NB4 (cell line): ENCODE measurements around the gene TRAPPC3L.

Experiments
- DNase-seq: peaks from one replicate; pipeline ENCODE4 v3.0.0; 2010; ENCODE audit warnings: low read depth
- H3K4me3 ChIP-seq: one replicate; pipeline ENCODE4 v1.5.1; 2011; ENCODE audit warnings: mild to moderate bottlenecking, low read depth, low read length, moderate library complexity
- CTCF ChIP-seq: IDR thresholded peaks from one replicate; pipeline ENCODE4 v1.5.1; 2012; ENCODE audit warnings: low read depth, low read length
- MAX ChIP-seq: IDR thresholded peaks from 2 replicates; pipeline ENCODE4 v1.6.1; 2011; ENCODE audit warnings: low read depth, low read length
- MYC ChIP-seq: IDR thresholded peaks from 2 replicates; pipeline ENCODE4 v1.6.1; 2011; ENCODE audit warnings: low read depth, low read length
- POLR2A ChIP-seq: IDR thresholded peaks from 2 replicates; pipeline ENCODE4 v1.6.1; 2011; ENCODE audit warnings: mild to moderate bottlenecking; ENCODE audit not compliant: insufficient read length; ENCODE audit errors: extremely low read depth

Gene TRAPPC3L

GRCh38 chr6:116556814-116557415 is 11.4 kb upstream of the TRAPPC3L start:
- H3K4me3 ChIP-seq, result no peak overlapping the region
- TF ChIP-seq MAX, result no peak
- no peak for TF ChIP-seq MYC
- no peak for TF ChIP-seq CTCF
- TF ChIP-seq POLR2A, result no peak
- DNase-seq, result no peak

GRCh38 chr6:116556065-116556464 is 10.6 kb upstream of the TRAPPC3L start:
- DNase-seq, result no peak
- no peak overlapping the region for H3K4me3 ChIP-seq
- TF ChIP-seq POLR2A (no peak), CTCF (no peak), MAX (no peak), MYC (no peak)

GRCh38 chr6:116553451-116553850 is 8.0 kb upstream of the TRAPPC3L start, which contains the start of gene CALHM4:
Gene CALHM4 (plus strand): TSS chr6:116553751. CDS start chr6:116553794, 43 bp downstream.
- no peak within 1 kb of the TSS for H3K4me3 ChIP-seq
- TF ChIP-seq MAX (no peak), POLR2A (no peak), CTCF (no peak)
- no peak for DNase-seq

GRCh38 chr6:116550796-116551195 is 5.3 kb upstream of the TRAPPC3L start:
- no peak for DNase-seq
- no peak overlapping the region for H3K4me3 ChIP-seq
- TF ChIP-seq CTCF (no peak), MAX (no peak), MYC (no peak), POLR2A (no peak)

- TF ChIP-seq MAX, result no peak
- TF ChIP-seq POLR2A, result no peak
- TF ChIP-seq MYC, result no peak
- no peak for TF ChIP-seq CTCF
- H3K4me3 ChIP-seq, result no peak overlapping the region
- DNase-seq, result no peak
Observed at GRCh38 chr6:116547358-116547757, 1.9 kb upstream of the TRAPPC3L start.

GRCh38 chr6:116543149-116543548 is 2.3 kb downstream of the TRAPPC3L start:
- H3K4me3 ChIP-seq, result no peak overlapping the region
- TF ChIP-seq CTCF, result no peak
- no peak for TF ChIP-seq POLR2A
- no peak for TF ChIP-seq MYC
- TF ChIP-seq MAX, result no peak
- no peak for DNase-seq
